ENCODE data around the gene CALML6.

- TF ChIP-seq CTCF (IDR thresholded peaks at IDR 0.05) (no peak), EZH2 (IDR thresholded peaks at IDR 0.05) (no peak), EZH2phosphoT487 (IDR thresholded peaks at IDR 0.05) (no peak)
These were observed 20.0 kb upstream of the CALML6 start for GRCh38 chr1:1895060-1895418.

All from neural progenitor cell (in vitro differentiated cells).